Panc1 (cell line): ENCODE data around the gene CUTA.

Experiments used
- POLR2AphosphoS5 ChIP-seq: IDR thresholded peaks from 2 replicates; pipeline ENCODE4 v1.6.1; 2012; ENCODE audit warnings: mild to moderate bottlenecking, low read depth, low read length, moderate library complexity
- REST ChIP-seq, 2 experiments: IDR thresholded peaks; 2 replicates each; pipeline ENCODE4 v1.6.1; 2011 to 2012; ENCODE audit warnings: low read depth in 2 of 2, control low read depth in 1 of 2, low read length in 1 of 2, mild to moderate bottlenecking in 1 of 2, moderate library complexity in 1 of 2; ENCODE audit not compliant: insufficient read depth in 1 of 2
- SIN3A ChIP-seq: IDR thresholded peaks from 2 replicates; pipeline ENCODE4 v1.6.1; 2012; ENCODE audit warnings: low read depth, mild to moderate bottlenecking, low read length, moderate library complexity, borderline replicate concordance; ENCODE audit not compliant: insufficient read depth
- TF ChIP-seq, protein P1 (sequence below): fragments of 450-650 bp; IDR thresholded peaks from 2 replicates; pipeline ENCODE4 v1.5.1; 2017; ENCODE audit warnings: mild to moderate bottlenecking

GRCh38 chr6:33390173-33390572, 27.7 kb downstream of the CUTA start:
- TF ChIP-seq, protein P1, sequence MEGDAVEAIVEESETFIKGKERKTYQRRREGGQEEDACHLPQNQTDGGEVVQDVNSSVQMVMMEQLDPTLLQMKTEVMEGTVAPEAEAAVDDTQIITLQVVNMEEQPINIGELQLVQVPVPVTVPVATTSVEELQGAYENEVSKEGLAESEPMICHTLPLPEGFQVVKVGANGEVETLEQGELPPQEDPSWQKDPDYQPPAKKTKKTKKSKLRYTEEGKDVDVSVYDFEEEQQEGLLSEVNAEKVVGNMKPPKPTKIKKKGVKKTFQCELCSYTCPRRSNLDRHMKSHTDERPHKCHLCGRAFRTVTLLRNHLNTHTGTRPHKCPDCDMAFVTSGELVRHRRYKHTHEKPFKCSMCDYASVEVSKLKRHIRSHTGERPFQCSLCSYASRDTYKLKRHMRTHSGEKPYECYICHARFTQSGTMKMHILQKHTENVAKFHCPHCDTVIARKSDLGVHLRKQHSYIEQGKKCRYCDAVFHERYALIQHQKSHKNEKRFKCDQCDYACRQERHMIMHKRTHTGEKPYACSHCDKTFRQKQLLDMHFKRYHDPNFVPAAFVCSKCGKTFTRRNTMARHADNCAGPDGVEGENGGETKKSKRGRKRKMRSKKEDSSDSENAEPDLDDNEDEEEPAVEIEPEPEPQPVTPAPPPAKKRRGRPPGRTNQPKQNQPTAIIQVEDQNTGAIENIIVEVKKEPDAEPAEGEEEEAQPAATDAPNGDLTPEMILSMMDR = no peak
- no peak for TF ChIP-seq POLR2AphosphoS5
- TF ChIP-seq SIN3A = no peak
- no peak for TF ChIP-seq REST (IDR thresholded peaks at IDR 0.05; ENCODE audit: insufficient read depth in 1 of 2, low read depth in 2 of 2, low read length in 1 of 2)
